NB4 (cell line): ENCODE results near the gene TRAK1.

Experiments
- POLR2A ChIP-seq: IDR thresholded peaks from 2 replicates; pipeline ENCODE4 v1.6.1; 2011; ENCODE audit warnings: mild to moderate bottlenecking; ENCODE audit not compliant: insufficient read length; ENCODE audit errors: extremely low read depth
- TF ChIP-seq, protein P1 (sequence below): IDR thresholded peaks from one replicate; pipeline ENCODE4 v1.5.1; 2012; ENCODE audit warnings: low read depth, low read length

DNA sequence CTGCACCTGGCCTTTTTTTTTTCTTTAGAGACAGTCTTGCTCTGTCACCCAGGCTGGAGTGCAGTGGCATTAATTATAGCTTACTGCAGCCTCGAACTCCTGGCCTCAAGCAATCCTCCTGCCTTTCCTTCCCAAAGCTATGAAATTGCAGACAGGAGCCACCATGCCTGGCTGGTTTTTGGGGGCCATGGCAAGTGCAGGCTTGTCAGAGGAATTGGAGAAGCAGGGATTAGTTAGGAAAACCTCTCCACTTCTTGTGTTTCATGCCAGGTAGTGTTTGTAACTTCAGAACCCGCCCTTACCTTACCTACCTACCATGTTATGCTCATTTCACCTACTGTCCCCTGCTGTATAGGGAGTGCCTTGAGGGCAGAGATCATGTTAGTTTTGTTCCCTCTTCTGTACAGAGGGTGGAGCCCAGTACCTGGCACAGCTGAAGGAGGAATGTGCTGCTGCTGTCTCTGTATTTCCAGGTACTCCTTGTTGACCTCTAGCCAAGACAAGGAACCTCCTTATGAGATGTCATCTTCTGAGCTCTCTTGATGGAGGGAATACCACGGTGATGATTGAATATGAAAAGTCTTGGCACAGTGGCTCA, 43.8 kb downstream of the TRAK1 start:
- no peak for TF ChIP-seq POLR2A
- TF ChIP-seq, protein P1, sequence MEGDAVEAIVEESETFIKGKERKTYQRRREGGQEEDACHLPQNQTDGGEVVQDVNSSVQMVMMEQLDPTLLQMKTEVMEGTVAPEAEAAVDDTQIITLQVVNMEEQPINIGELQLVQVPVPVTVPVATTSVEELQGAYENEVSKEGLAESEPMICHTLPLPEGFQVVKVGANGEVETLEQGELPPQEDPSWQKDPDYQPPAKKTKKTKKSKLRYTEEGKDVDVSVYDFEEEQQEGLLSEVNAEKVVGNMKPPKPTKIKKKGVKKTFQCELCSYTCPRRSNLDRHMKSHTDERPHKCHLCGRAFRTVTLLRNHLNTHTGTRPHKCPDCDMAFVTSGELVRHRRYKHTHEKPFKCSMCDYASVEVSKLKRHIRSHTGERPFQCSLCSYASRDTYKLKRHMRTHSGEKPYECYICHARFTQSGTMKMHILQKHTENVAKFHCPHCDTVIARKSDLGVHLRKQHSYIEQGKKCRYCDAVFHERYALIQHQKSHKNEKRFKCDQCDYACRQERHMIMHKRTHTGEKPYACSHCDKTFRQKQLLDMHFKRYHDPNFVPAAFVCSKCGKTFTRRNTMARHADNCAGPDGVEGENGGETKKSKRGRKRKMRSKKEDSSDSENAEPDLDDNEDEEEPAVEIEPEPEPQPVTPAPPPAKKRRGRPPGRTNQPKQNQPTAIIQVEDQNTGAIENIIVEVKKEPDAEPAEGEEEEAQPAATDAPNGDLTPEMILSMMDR = no peak
